ENCODE data around the gene RNASE7.

Gene RNASE7

GRCh38 chr14:21086908-21087293 lies 44.7 kb downstream of the RNASE7 start:
- DNase-seq (ENCODE audit: low read depth) = no peak

- peak; percentile 78 for DNase-seq (ENCODE audit: low read depth)
These were observed 45.3 kb downstream of the RNASE7 start for GRCh38 chr14:21087294-21088091.

- DNase-seq (ENCODE audit: low read depth) = no peak
These were observed 46.5 kb downstream of the RNASE7 start for GRCh38 chr14:21088687-21089086.

- DNase-seq (ENCODE audit: low read depth) = no peak
These were observed 47.1 kb downstream of the RNASE7 start for GRCh38 chr14:21089271-21089670.

- no peak for DNase-seq (ENCODE audit: low read depth)
These were observed 47.7 kb downstream of the RNASE7 start for GRCh38 chr14:21089877-21090193.

GRCh38 chr14:21090194-21090939 lies 48.2 kb downstream of the RNASE7 start:
- no peak for DNase-seq (ENCODE audit: low read depth)

GRCh38 chr14:21090940-21091663 lies 48.9 kb downstream of the RNASE7 start:
- no peak for DNase-seq (ENCODE audit: low read depth)

- no peak for DNase-seq (ENCODE audit: low read depth)
These were observed 49.7 kb downstream of the RNASE7 start for GRCh38 chr14:21091821-21092272.

GRCh38 chr14:21092273-21093011 lies 50.3 kb downstream of the RNASE7 start:
- peak; percentile 84 for DNase-seq (ENCODE audit: low read depth)

GRCh38 chr14:21093018-21093417 lies 50.9 kb downstream of the RNASE7 start:
- DNase-seq (ENCODE audit: low read depth) = no peak
